Fibroblast of lung (primary cell): ENCODE measurements around the gene AP2A2. TPM values are rescaled to one million over a fixed set of nuclear protein-coding genes. Genes with fewer than 3 reads are reported as not detected.

Experiments
- DNase-seq, 2 donors: peaks; one replicate each; pipeline versions ENCODE4 v3.0.0 to v3.0.0-alpha.2; 2010; ENCODE audit warnings: low read depth in 2 of 2
- H2AFZ ChIP-seq: 2 replicates; pipeline ENCODE4 v1.5.1; 2012; ENCODE audit warnings: low read length, control low read depth, inconsistent platforms
- H3K27ac ChIP-seq: 2 replicates; pipeline ENCODE4 v1.5.1; 2011; ENCODE audit warnings: low read length, control low read depth; ENCODE audit not compliant: insufficient read depth
- H3K27me3 ChIP-seq: 2 replicates; pipeline ENCODE4 v1.5.1; 2011; ENCODE audit warnings: mild to moderate bottlenecking, low read length; ENCODE audit not compliant: control insufficient read depth, insufficient read depth
- H3K36me3 ChIP-seq: 2 replicates; pipeline ENCODE4 v1.5.1; 2011; ENCODE audit warnings: low read length; ENCODE audit not compliant: control insufficient read depth, insufficient read depth
- H3K4me1 ChIP-seq: 2 replicates; pipeline ENCODE4 v1.5.1; 2011; ENCODE audit warnings: low read length; ENCODE audit not compliant: control insufficient read depth, insufficient read depth; ENCODE audit errors: extremely low read depth
- H3K4me2 ChIP-seq: 2 replicates; pipeline ENCODE4 v1.5.1; 2011; ENCODE audit warnings: low read length, control low read depth; ENCODE audit not compliant: insufficient read depth; ENCODE audit errors: extremely low read depth
- H3K4me3 ChIP-seq, 4 experiments: fragments of 200-600 bp in 1 of 4; sonication (generic) in 1 of 4; replicated peaks in 1 of 4; 2 replicates each; pipeline ENCODE4 v1.5.1; 2011 to 2016; ENCODE audit warnings: low read length in 4 of 4, low read depth in 3 of 4, mild to moderate bottlenecking in 3 of 4, control low read depth in 2 of 4, inconsistent platforms in 1 of 4, mixed read lengths in 1 of 4; ENCODE audit not compliant: insufficient read depth in 1 of 4; ENCODE audit errors: control extremely low read depth in 1 of 4
- H3K79me2 ChIP-seq: 2 replicates; pipeline ENCODE4 v1.5.1; 2012; ENCODE audit warnings: mild to moderate bottlenecking, low read length, inconsistent platforms; ENCODE audit not compliant: control insufficient read depth, insufficient read depth
- H3K9ac ChIP-seq: 2 replicates; pipeline ENCODE4 v1.5.1; 2011; ENCODE audit warnings: mild to moderate bottlenecking, low read length, control low read depth; ENCODE audit not compliant: insufficient read depth
- H3K9me3 ChIP-seq: 2 replicates; pipeline ENCODE4 v1.5.1; 2012; ENCODE audit warnings: low read depth, low read length; ENCODE audit not compliant: control insufficient read depth, insufficient read depth
- H4K20me1 ChIP-seq: 2 replicates; pipeline ENCODE4 v1.5.1; 2011; ENCODE audit warnings: low read length; ENCODE audit not compliant: control insufficient read depth, insufficient read depth; ENCODE audit errors: extremely low read depth
- EZH2 ChIP-seq: IDR thresholded peaks from 2 replicates; pipeline ENCODE4 v1.5.1; 2012; ENCODE audit warnings: low read length, control low read depth, mild to moderate bottlenecking; ENCODE audit errors: missing control alignments
- polyA plus RNA-seq, 2 donors: library from polyadenylated mRNA; depleted of rRNA in 1 of 2; stranded (reverse) in 1 of 2; unstranded in 1 of 2; fragments of >200 nt; gene quantifications; 2 replicates each; pipeline ENCODE4 v1.2.1, GENCODE V29; 2011 to 2012; ENCODE audit warnings: missing spikeins in 1 of 2
- total RNA-seq: library from RNA; depleted of rRNA; stranded (reverse); fragments of >200 nt; gene quantifications from 2 replicates; pipeline ENCODE4 v1.2.1, GENCODE V29; 2014
- TF ChIP-seq, protein P1 (sequence below), 2 donors: IDR thresholded peaks in 1 of 2; conservative IDR thresholded peaks in 1 of 2; 1 replicate in 1 of 2; 2 replicates in 1 of 2; pipeline ENCODE4 v1.5.1; 2011 to 2012; ENCODE audit warnings: low read length in 2 of 2, control low read depth in 1 of 2, inconsistent platforms in 1 of 2, low read depth in 1 of 2, mild to moderate bottlenecking in 1 of 2

The AP2A2 gene
- total and polyA plus RNA-seq, 2 donors (not counting 1 experiment from before 2014, with no cell fraction given), result 21.6 to 46.1 TPM

DNA sequence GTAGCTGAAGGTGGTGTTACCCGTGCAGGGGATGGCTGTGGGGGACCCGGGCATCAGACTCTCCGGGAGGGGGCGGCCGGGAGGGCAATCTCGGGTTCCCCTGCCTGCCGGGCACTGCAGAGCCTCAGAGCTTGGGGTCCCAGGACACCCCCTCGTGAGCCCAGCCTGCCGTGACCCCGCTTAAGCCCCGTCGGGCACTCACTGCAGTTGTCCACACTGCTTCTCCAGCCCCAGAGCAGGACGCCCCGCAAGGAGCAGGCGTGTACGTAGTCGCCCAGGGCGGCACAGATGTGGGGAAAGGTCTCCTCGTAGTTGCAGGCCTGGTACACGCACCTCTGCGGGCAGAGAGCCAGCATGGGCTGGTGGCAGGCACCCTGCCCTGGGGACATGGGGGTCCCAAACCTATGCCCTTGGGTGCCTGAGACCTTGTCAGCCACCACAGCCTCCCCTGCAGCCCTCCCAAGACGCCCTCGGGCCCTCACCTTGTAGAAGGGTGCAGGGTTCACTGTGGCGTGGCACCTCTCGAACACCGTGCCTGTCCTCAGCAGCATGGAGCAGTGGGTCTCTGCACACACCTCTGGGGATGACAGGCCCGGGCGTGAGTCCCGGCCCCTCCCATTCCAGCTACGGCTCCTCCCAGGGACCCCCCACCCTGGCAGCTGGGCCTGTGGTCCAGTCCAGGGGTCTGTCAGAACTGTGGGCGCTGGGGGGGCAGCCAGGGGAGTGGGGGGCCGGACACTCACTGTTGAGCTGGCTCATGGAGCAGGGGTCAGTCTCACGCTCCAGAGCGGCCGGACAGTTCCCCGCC is 102.0 kb downstream of the AP2A2 start:
- no peak for DNase-seq

DNA sequence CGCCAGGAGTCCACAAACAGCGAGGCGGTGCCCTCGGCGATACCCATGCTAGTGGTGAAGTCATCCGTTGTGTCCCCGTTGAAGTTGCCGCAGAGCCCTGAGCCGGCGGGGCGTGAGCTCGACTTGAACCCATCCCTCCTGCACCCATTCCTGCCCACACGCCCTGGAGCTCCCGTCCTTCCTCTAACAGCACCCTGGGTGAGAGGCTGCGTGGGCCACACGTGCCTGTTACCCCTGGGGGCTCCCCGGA is 102.5 kb downstream of the AP2A2 start:
- Histone ChIP-seq H3K9me3 (no peaks in the 10 kb centered on the region), H3K27ac (no peak overlapping the region), H3K79me2 (no peaks in the 10 kb centered on the region), H3K36me3 (no peaks in the 10 kb centered on the region), H3K4me1 (no peaks in the 10 kb centered on the region), H4K20me1 (no peaks in the 10 kb centered on the region), H3K4me2 (no peak overlapping the region), H2AFZ (no peak overlapping the region), H3K9ac (no peak overlapping the region), H3K4me3 (no peak overlapping the region), H3K27me3 (no peaks in the 10 kb centered on the region)
- no peak for DNase-seq
- TF ChIP-seq, protein P1, sequence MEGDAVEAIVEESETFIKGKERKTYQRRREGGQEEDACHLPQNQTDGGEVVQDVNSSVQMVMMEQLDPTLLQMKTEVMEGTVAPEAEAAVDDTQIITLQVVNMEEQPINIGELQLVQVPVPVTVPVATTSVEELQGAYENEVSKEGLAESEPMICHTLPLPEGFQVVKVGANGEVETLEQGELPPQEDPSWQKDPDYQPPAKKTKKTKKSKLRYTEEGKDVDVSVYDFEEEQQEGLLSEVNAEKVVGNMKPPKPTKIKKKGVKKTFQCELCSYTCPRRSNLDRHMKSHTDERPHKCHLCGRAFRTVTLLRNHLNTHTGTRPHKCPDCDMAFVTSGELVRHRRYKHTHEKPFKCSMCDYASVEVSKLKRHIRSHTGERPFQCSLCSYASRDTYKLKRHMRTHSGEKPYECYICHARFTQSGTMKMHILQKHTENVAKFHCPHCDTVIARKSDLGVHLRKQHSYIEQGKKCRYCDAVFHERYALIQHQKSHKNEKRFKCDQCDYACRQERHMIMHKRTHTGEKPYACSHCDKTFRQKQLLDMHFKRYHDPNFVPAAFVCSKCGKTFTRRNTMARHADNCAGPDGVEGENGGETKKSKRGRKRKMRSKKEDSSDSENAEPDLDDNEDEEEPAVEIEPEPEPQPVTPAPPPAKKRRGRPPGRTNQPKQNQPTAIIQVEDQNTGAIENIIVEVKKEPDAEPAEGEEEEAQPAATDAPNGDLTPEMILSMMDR (conservative IDR thresholded peaks at IDR 0.05 in 1 of 2, IDR thresholded peaks at IDR 0.05 in 1 of 2; ENCODE audit: low read depth in 1 of 2, low read length in 2 of 2), result no peak
- no peak for TF ChIP-seq EZH2

More for the DNA sequence above, 102.0 kb downstream of the AP2A2 start:
- no peak overlapping the region for H3K4me3 ChIP-seq
- H2AFZ ChIP-seq, result no peak overlapping the region
- no peaks in the 10 kb centered on the region for H3K27me3 ChIP-seq
- no peaks in the 10 kb centered on the region for H3K4me1 ChIP-seq
- H3K36me3 ChIP-seq, result no peaks in the 10 kb centered on the region
- TF ChIP-seq, protein P1 (conservative IDR thresholded peaks at IDR 0.05 in 1 of 2, IDR thresholded peaks at IDR 0.05 in 1 of 2; ENCODE audit: low read depth in 1 of 2, low read length in 2 of 2), result no peak
- no peak for TF ChIP-seq EZH2
- H3K79me2 ChIP-seq, result no peaks in the 10 kb centered on the region
- no peak overlapping the region for H3K27ac ChIP-seq
- no peaks in the 10 kb centered on the region for H4K20me1 ChIP-seq
- H3K9me3 ChIP-seq, result no peaks in the 10 kb centered on the region
- no peak overlapping the region for H3K9ac ChIP-seq
- H3K4me2 ChIP-seq, result no peak overlapping the region

DNA sequence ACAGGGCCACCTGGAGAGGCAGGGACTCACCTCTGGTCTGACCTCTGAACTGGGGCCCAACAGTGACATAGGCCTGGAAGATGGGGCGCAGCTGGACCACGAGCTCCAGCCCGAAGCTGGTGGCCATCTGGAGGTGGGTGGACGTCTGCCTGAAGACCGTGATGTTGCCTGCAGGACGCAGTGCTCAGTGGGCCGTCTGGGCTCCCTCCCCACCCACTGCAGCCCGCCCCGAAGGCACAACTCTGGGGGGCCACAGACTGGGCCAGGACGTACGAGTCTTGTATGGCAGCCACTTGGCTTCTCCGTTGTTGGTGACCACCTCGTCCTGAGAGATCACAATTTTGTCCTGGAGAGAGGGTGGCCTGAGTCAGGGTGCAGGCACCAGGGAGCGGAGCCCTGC is 102.9 kb downstream of the AP2A2 start:
- H3K27me3 ChIP-seq, result no peaks in the 10 kb centered on the region
- H3K9me3 ChIP-seq, result no peaks in the 10 kb centered on the region
- H3K4me1 ChIP-seq, result no peaks in the 10 kb centered on the region
- DNase-seq, result no peak
- TF ChIP-seq, protein P1 (conservative IDR thresholded peaks at IDR 0.05 in 1 of 2, IDR thresholded peaks at IDR 0.05 in 1 of 2; ENCODE audit: low read depth in 1 of 2, low read length in 2 of 2), result no peak
- TF ChIP-seq EZH2, result no peak
- H3K9ac ChIP-seq, result no peak overlapping the region
- no peak overlapping the region for H3K4me3 ChIP-seq
- H3K36me3 ChIP-seq, result no peaks in the 10 kb centered on the region
- no peak overlapping the region for H3K4me2 ChIP-seq
- H3K79me2 ChIP-seq, result no peaks in the 10 kb centered on the region
- no peaks in the 10 kb centered on the region for H4K20me1 ChIP-seq
- no peak overlapping the region for H3K27ac ChIP-seq
- no peak overlapping the region for H2AFZ ChIP-seq
